T-cell (primary cell): ENCODE data around the gene DDX3X. TPM values are rescaled to one million over a fixed set of nuclear protein-coding genes. Genes with fewer than 3 reads are reported as not detected.
A peak's percentile ranks its signal among the peaks of the same experiment; 100 is the strongest.

Source experiments
- ATAC-seq, 4 experiments: fragments of 200-7000 bp in 3 of 4; fragments of 150-1000 bp in 1 of 4; cut with Tn5 transposase; replicated peaks in 1 of 4; 1 replicate in 3 of 4; 2 replicates in 1 of 4; pipeline ENCODE4 v1.10.0; 2021; ENCODE audit warnings: moderate library complexity in 3 of 4, mild to moderate bottlenecking in 2 of 4, moderate number of reproducible peaks in 1 of 4
- CTCF ChIA-PET, 2 donors: fragments of 300-600 bp; sonication (Branson Sonifier 250); formaldehyde crosslinking; loops; one replicate each; lab custom pipeline; 2022; ENCODE audit warnings: antibody characterized with exemption in 2 of 2; lab: Charles Lee
- POLR2A ChIA-PET, 2 donors: fragments of 300-600 bp; sonication (Branson Sonifier 250); formaldehyde crosslinking; loops; one replicate each; lab custom pipeline; 2022; ENCODE audit warnings: antibody characterized with exemption in 2 of 2; lab: Charles Lee
- DNase-seq, 35 experiments: peaks; one replicate each; pipeline versions ENCODE4 v3.0.0 to v3.0.0-alpha.2; 2013 to 2023
- H3K27ac ChIP-seq: one replicate; pipeline ENCODE4 v1.5.1; 2013; ENCODE audit warnings: low read length
- H3K27me3 ChIP-seq, 2 experiments: replicated peaks in 1 of 2; 1 replicate in 1 of 2; 2 replicates in 1 of 2; pipeline versions ENCODE4 v1.6.1 to v1.7.0; 2013; ENCODE audit warnings: low read length in 1 of 2, mixed read lengths in 1 of 2; ENCODE audit not compliant: control insufficient read depth in 2 of 2, insufficient read depth in 2 of 2; ENCODE audit errors: extremely low read depth in 1 of 2
- H3K36me3 ChIP-seq, 2 donors: 1 replicate in 1 of 2; 2 replicates in 1 of 2; pipeline versions ENCODE4 v1.6.1 to v1.7.0; 2013; ENCODE audit warnings: low read length in 1 of 2; ENCODE audit not compliant: control insufficient read depth in 2 of 2, insufficient read depth in 1 of 2; ENCODE audit errors: extremely low read depth in 1 of 2
- H3K4me1 ChIP-seq, 2 experiments: 1 replicate in 1 of 2; 2 replicates in 1 of 2; pipeline versions ENCODE4 v1.6.1 to v1.7.0; 2013; ENCODE audit warnings: low read length in 2 of 2, mixed read lengths in 1 of 2; ENCODE audit not compliant: insufficient read depth in 2 of 2, control insufficient read depth in 1 of 2; ENCODE audit errors: extremely low read depth in 1 of 2
- H3K4me3 ChIP-seq, 2 donors: 1 replicate in 1 of 2; 2 replicates in 1 of 2; pipeline versions ENCODE4 v1.5.1 to v1.7.0; 2013; ENCODE audit warnings: mild to moderate bottlenecking in 2 of 2, low read length in 1 of 2, moderate library complexity in 1 of 2; ENCODE audit not compliant: control insufficient read depth in 1 of 2; ENCODE audit errors: extremely low read depth in 1 of 2
- H3K9me3 ChIP-seq: 2 replicates; pipeline ENCODE4 v1.7.0; 2013
- H3K27ac Mint-ChIP-seq, 2 donors: one replicate each; pipeline ENCODE4 v1.8.0; 2020 to 2021; ENCODE audit warnings: mild to moderate bottlenecking in 2 of 2, mixed read lengths in 2 of 2
- H3K27me3 Mint-ChIP-seq, 2 donors: one replicate each; pipeline ENCODE4 v1.8.0; 2021 to 2022; ENCODE audit warnings: mixed read lengths in 2 of 2
- H3K36me3 Mint-ChIP-seq: one replicate; pipeline ENCODE4 v1.8.0; 2021; ENCODE audit warnings: mixed read lengths
- H3K4me1 Mint-ChIP-seq, 3 donors: one replicate each; pipeline ENCODE4 v1.8.0; 2020 to 2022; ENCODE audit warnings: mixed read lengths in 3 of 3, mild to moderate bottlenecking in 1 of 3
- H3K4me3 Mint-ChIP-seq, 3 donors: one replicate each; pipeline ENCODE4 v1.8.0; 2020 to 2022; ENCODE audit warnings: mild to moderate bottlenecking in 3 of 3, mixed read lengths in 3 of 3, moderate library complexity in 3 of 3
- H3K9me3 Mint-ChIP-seq, 3 donors: one replicate each; pipeline ENCODE4 v1.8.0; 2020 to 2022; ENCODE audit warnings: mixed read lengths in 3 of 3
- WGBS: methylation state at CpG from one replicate; pipeline ENCODE4 v1.1.5; 2013; ENCODE audit warnings: missing lambda C conversion rate; ENCODE audit not compliant: insufficient coverage; 5-methylcytosine and 5-hydroxymethylcytosine counted together
- total RNA-seq, 35 experiments: library from RNA in 6 of 35; stranded (reverse) in 6 of 35; fragments of 120-200 nt in 1 of 35; gene quantifications; one replicate each; pipeline versions ENCODE4 v1.2.1 to v1.2.4 and lab custom pipeline; 2013 to 2026

Gene DDX3X
- total RNA-seq, 5 donors from 2014 or later (not counting 1 experiment from before 2014, with no cell fraction given) = 253 to 1,077 (median 367) TPM

DNA sequence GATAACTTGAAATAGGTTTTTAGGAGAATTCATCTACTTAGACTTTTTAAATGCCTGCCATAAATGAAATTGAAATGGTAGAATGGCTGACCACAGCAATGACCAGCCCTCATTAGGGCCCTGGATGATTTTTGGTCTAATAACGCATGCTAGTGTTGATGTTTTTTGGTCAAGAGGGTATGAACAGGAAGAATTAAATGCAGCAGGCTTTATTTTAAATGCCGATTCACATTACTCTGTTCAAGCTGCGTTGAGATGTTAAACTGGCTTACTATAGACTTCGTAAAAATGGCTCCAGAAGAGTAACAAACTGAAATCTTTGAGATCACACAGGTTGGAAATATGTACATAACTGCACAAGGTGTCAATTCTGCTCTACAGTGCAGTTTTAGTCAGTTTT lies 14.6 kb downstream of the DDX3X start:
- ChIA-PET CTCF (no interaction called here), POLR2A (interaction anchor here in 1 of 2 donors (2.4 kb wide), 1 partner anchor 10 kb away, joined by 11 read pairs; no protein-coding TSS in a partner anchor)
- Histone ChIP-seq H3K27ac (no peak overlapping the region), H3K27me3 (no peaks in the 10 kb centered on the region), H3K36me3 (peaks cover 5 to 48% of the 10 kb centered on the region in 2 donors), H3K4me1 (peaks cover 0 to 10% of the 10 kb centered on the region in 2 experiments), H3K4me3 (no peak overlapping the region), H3K9me3 (no peaks in the 10 kb centered on the region)
- H3K4me3 Mint-ChIP-seq = no peak overlapping the region
- no CpG with 5 or more reads among the region's 4 CpGs for WGBS
- ATAC-seq (no peak), DNase-seq (no peak)
- no peaks in the 10 kb centered on the region for H3K27me3 Mint-ChIP-seq
- H3K36me3 Mint-ChIP-seq = peaks cover 44% of the 10 kb centered on the region
- H3K9me3 Mint-ChIP-seq = no peaks in the 10 kb centered on the region
- peaks cover 31 to 64% (median 59%) of the 10 kb centered on the region in 3 donors for H3K4me1 Mint-ChIP-seq
- no peak overlapping the region for H3K27ac Mint-ChIP-seq

DNA sequence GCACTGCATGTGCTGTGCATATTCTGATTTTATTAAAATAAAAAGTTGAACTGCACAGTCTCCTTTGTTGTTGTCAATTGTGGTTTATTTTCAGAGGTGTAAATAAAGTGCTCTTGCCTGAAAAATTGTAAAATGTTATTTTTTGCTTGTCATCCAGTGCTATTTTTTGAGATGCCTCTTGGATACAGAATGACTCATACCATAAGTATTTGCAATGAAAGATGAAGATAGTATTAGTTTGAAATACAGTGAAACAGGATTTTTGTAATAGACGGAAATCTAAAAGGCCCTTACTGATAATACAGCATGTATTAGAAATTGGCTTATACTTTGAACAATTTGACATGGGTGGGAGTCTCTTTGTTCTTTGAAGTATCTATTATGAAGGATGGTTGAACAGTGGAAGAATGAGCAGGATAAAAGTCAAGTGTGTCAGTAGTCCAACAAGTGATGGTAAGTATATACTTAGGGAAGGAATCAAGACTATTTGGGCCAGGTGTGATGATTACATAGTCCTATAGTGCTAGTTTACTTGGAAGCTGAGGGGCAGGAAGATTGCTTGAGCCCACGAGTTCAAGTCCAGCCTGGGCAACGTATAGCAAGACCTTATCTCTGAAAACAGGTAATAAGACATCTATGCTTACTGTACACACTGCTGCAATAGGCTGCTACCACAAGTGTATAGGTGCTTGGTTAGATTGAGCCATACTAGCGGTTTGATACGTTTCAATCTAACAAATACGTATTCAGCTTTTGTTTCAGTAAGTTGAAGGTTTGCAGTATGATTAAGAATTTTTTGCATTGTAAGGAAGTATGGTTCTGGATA lies 16.4 kb downstream of the DDX3X start:
- H3K4me1 ChIP-seq = peaks cover 0 to 12% of the 10 kb centered on the region in 2 experiments
- Mint-ChIP-seq H3K4me3 (no peak overlapping the region), H3K4me1 (peaks cover 31 to 65% (median 51%) of the 10 kb centered on the region in 3 donors), H3K27me3 (no peaks in the 10 kb centered on the region), H3K27ac (no peak overlapping the region), H3K36me3 (peaks cover 29% of the 10 kb centered on the region), H3K9me3 (no peaks in the 10 kb centered on the region)
- no peak overlapping the region for H3K4me3 ChIP-seq
- ChIA-PET CTCF (interaction anchor here (0.5 kb wide), 2 partner anchors 13 to 24 kb away, joined by 3 to 4 read pairs; no protein-coding TSS in a partner anchor), POLR2A (interaction anchor here (1.1 to 1.3 kb wide), 2 partner anchors 10 to 13 kb away, joined by 5 to 10 read pairs; no protein-coding TSS in a partner anchor)
- WGBS = no CpG with 5 or more reads among the region's 6 CpGs
- no peaks in the 10 kb centered on the region for H3K9me3 ChIP-seq
- ATAC-seq = peak in 2 of 4 experiments; percentile 17 to 28
- H3K27me3 ChIP-seq = no peaks in the 10 kb centered on the region
- DNase-seq = peak in 1 of 35 experiments; percentile 22
- H3K36me3 ChIP-seq = peaks cover 0 to 33% of the 10 kb centered on the region in 2 donors
- H3K27ac ChIP-seq = no peak overlapping the region

DNA sequence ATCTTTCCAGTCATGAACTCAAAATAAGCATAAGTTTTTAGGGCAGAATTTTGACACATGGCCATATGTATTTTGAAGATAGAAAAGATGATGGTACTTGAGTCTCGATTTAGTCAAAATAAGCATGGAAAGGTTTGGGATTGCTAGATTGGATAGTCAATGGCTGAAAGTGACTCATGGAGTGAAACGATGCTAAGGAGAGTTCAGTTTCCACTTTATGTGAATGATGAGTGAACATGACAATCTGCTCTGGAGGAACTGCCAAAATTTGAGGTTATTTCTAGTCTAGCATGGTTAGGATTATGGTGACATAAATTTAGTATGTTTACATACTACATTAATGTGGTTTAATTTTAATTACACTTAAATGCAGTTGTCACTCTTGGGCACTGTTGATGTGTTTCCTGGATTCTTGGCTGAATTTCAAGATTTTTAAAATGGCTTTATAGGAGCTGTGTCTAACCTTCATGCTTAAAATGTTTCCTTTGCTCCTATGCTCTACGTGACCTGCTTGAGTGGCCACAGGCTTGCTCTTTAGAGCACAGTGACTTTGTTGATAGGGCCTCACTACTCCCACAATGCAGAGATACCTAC lies 17.1 kb downstream of the DDX3X start:
- WGBS = 65% methylated on average over 2 of the region's 3 CpGs
- Mint-ChIP-seq H3K36me3 (peaks cover 26% of the 10 kb centered on the region), H3K4me3 (no peak overlapping the region), H3K27me3 (no peaks in the 10 kb centered on the region), H3K4me1 (peaks cover 31 to 64% (median 51%) of the 10 kb centered on the region in 3 donors), H3K27ac (peak overlapping the region in 1 of 2 donors; percentile 46), H3K9me3 (no peaks in the 10 kb centered on the region)
- POLR2A ChIA-PET = interaction anchor here in 1 of 2 donors (1.3 kb wide), 1 partner anchor 10 kb away, joined by 5 read pairs; no protein-coding TSS in a partner anchor
- no peak for DNase-seq
- peak in 3 of 4 experiments; percentile 9 to 17 (median 11) for ATAC-seq
- Histone ChIP-seq H3K4me1 (peaks cover 0 to 12% of the 10 kb centered on the region in 2 experiments), H3K27ac (no peak overlapping the region), H3K9me3 (no peaks in the 10 kb centered on the region), H3K4me3 (no peak overlapping the region), H3K27me3 (no peaks in the 10 kb centered on the region), H3K36me3 (peaks cover 0 to 25% of the 10 kb centered on the region in 2 donors)
- CTCF ChIA-PET = interaction anchor here (0.5 to 0.7 kb wide), 2 partner anchors 9 to 25 kb away, joined by 3 to 4 read pairs; no protein-coding TSS in a partner anchor

DNA sequence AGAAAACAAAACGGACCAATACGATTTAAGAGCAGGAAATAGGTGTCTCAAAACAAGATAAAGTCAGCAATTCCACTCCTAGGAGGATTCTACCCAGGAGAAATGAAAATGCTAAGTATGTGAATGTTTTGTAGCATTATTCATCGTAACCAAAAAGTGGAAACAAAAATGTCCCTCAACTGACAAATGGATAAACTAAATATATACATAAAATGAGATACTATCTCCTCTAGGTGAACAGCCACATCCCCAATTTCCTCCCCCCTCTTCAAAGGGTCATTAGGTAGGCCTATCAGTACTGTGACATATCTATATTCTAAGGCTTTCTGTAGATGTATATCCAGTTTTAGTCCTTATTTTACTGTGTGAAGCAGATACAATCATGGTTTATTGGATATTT lies 18.0 kb downstream of the DDX3X start:
- Histone ChIP-seq H3K4me1 (peaks cover 0 to 10% of the 10 kb centered on the region in 2 experiments), H3K9me3 (no peaks in the 10 kb centered on the region), H3K36me3 (peaks cover 0 to 17% of the 10 kb centered on the region in 2 donors), H3K27me3 (no peaks in the 10 kb centered on the region), H3K27ac (no peak overlapping the region), H3K4me3 (no peak overlapping the region)
- no CpG with 5 or more reads among the region's 3 CpGs for WGBS
- ATAC-seq (no peak), DNase-seq (no peak)
- Mint-ChIP-seq H3K9me3 (no peaks in the 10 kb centered on the region), H3K4me1 (peaks cover 31 to 56% (median 49%) of the 10 kb centered on the region in 3 donors), H3K27me3 (no peaks in the 10 kb centered on the region), H3K36me3 (peaks cover 19% of the 10 kb centered on the region), H3K27ac (peak overlapping the region; percentile 52 to 64), H3K4me3 (peak overlapping the region in 1 of 3 donors; percentile 1)
- CTCF ChIA-PET = no interaction called here
- POLR2A ChIA-PET = interaction anchor here in 1 of 2 donors (1.3 kb wide), 1 partner anchor 11 kb away, joined by 5 read pairs; no protein-coding TSS in a partner anchor

DNA sequence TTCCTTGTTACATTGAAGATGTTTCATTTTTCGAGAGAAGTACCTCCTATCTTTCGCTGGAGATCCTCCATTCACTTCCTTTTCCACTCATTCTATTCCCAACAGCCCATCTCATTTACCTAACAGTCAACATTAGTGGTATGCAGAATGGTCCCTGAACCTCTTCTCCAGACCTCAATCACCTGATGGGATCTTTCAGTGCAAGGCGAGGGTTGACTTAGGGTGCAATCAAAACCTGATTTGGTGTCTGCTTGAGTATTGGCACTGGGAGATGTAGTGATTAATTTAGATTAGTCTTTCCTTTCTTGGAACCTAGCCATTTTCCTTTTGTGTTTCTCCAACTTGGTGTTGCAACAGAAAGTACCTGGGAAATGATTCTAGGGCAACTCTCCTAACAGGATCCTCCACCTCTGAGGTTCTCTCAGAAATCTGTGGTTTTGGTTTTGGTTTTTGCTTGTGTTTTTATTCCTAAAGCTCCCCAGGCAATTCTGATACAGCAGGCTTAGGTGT lies 18.4 kb downstream of the DDX3X start:
- H3K27me3 ChIP-seq = no peaks in the 10 kb centered on the region
- H3K27me3 Mint-ChIP-seq = no peaks in the 10 kb centered on the region
- H3K4me1 ChIP-seq = peaks cover 0 to 10% of the 10 kb centered on the region in 2 experiments
- no peaks in the 10 kb centered on the region for H3K9me3 ChIP-seq
- ChIA-PET POLR2A (interaction anchor here in 1 of 2 donors (0.7 kb wide), 2 partner anchors 15 to 155 kb away, joined by 5 to 10 read pairs; no protein-coding TSS in a partner anchor), CTCF (no interaction called here)
- H3K36me3 ChIP-seq = peaks cover 0 to 13% of the 10 kb centered on the region in 2 donors
- H3K36me3 Mint-ChIP-seq = peaks cover 15% of the 10 kb centered on the region
- H3K4me3 Mint-ChIP-seq = peak overlapping the region in 1 of 3 donors; percentile 1
- H3K4me3 ChIP-seq = no peak overlapping the region
- no peaks in the 10 kb centered on the region for H3K9me3 Mint-ChIP-seq
- WGBS = no CpG with 5 or more reads among the region's 3 CpGs
- ATAC-seq (no peak), DNase-seq (no peak)
- peak overlapping the region; percentile 33 to 64 for H3K27ac Mint-ChIP-seq
- H3K4me1 Mint-ChIP-seq = peaks cover 31 to 51% (median 45%) of the 10 kb centered on the region in 3 donors
- H3K27ac ChIP-seq = no peak overlapping the region

DNA sequence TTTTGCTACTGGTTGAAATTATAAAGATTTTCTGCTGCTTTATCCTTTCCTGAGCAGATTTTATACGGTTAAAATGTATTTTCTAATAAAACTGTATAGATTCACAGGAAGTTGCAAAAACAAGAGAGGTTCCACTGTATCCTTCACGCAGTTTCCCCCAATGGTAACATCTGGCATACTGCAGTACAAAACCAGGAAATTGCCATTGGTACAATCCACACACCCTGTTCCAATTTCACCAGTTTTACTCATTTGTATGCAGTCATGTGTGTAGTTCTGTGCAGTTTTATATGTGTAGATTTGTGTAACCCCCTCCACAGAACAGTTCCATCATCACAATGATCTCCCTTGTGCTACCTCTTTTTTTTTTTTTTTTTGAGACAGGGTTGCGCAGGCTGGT lies 20.0 kb downstream of the DDX3X start:
- Histone ChIP-seq H3K9me3 (no peaks in the 10 kb centered on the region), H3K27ac (no peak overlapping the region), H3K4me1 (peaks cover 0 to 10% of the 10 kb centered on the region in 2 experiments), H3K27me3 (no peaks in the 10 kb centered on the region), H3K36me3 (peaks cover 2 to 3% of the 10 kb centered on the region in 2 donors), H3K4me3 (no peak overlapping the region)
- no CpG with 5 or more reads among the region's 3 CpGs for WGBS
- ChIA-PET CTCF (interaction anchor here in 1 of 2 donors (0.6 to 1.2 kb wide), 2 partner anchors 9 to 29 kb away, joined by 3 to 7 read pairs; no protein-coding TSS in a partner anchor), POLR2A (no interaction called here)
- Mint-ChIP-seq H3K4me3 (peak overlapping the region in 1 of 3 donors; percentile 7), H3K27ac (peak overlapping the region in 1 of 2 donors; percentile 8), H3K36me3 (peaks cover 8% of the 10 kb centered on the region), H3K9me3 (no peaks in the 10 kb centered on the region), H3K4me1 (peaks cover 31 to 44% (median 34%) of the 10 kb centered on the region in 3 donors), H3K27me3 (no peaks in the 10 kb centered on the region)
- DNase-seq = no peak
- peak in 1 of 4 experiments; percentile 12 for ATAC-seq
